Spleen (tissue), 11 donors: ENCODE data around the gene TMEM131. TPM values are rescaled to one million over a fixed set of nuclear protein-coding genes. Genes with fewer than 3 reads are reported as not detected.

Source experiments
- DNase-seq: peaks from one replicate; pipeline ENCODE4 v3.0.0-alpha.2; 2020
- H3K27ac ChIP-seq, 8 donors: fragments of 200-600 bp; sonication (generic) in 7 of 8; 1 replicate in 4 of 8; 2 replicates in 4 of 8; pipeline versions ENCODE4 v1.5.0 to v1.8.0; 2016 to 2021; ENCODE audit warnings: inconsistent platforms in 4 of 8, mild to moderate bottlenecking in 4 of 8, moderate library complexity in 1 of 8
- H3K27me3 ChIP-seq, 7 donors: fragments of 200-600 bp; sonication (generic) in 6 of 7; replicated peaks in 1 of 7; 1 replicate in 4 of 7; 2 replicates in 3 of 7; pipeline versions ENCODE4 v1.5.0 to v1.8.0; 2016 to 2021; ENCODE audit warnings: inconsistent platforms in 3 of 7, mild to moderate bottlenecking in 1 of 7
- H3K36me3 ChIP-seq, 6 donors: fragments of 200-600 bp; sonication (generic) in 5 of 6; 1 replicate in 4 of 6; 2 replicates in 2 of 6; pipeline versions ENCODE4 v1.5.0 to v1.8.0; 2016 to 2021; ENCODE audit warnings: inconsistent platforms in 2 of 6
- H3K4me1 ChIP-seq, 6 donors: fragments of 200-600 bp; sonication (generic) in 5 of 6; 1 replicate in 3 of 6; 2 replicates in 3 of 6; pipeline versions ENCODE4 v1.5.0 to v1.8.0; 2016 to 2021; ENCODE audit warnings: inconsistent platforms in 3 of 6
- H3K4me3 ChIP-seq, 8 donors: fragments of 200-600 bp; sonication (generic) in 7 of 8; 1 replicate in 4 of 8; 2 replicates in 4 of 8; pipeline versions ENCODE4 v1.5.0 to v1.8.0; 2016 to 2021; ENCODE audit warnings: inconsistent platforms in 4 of 8, mild to moderate bottlenecking in 4 of 8, moderate library complexity in 2 of 8
- H3K9me3 ChIP-seq, 8 donors: fragments of 200-600 bp; sonication (generic) in 7 of 8; 1 replicate in 4 of 8; 2 replicates in 4 of 8; pipeline versions ENCODE4 v1.5.0 to v1.8.0; 2016 to 2021; ENCODE audit warnings: inconsistent platforms in 4 of 8
- POLR2A ChIP-seq, 3 donors: fragments of 450-650 bp; IDR thresholded peaks; one replicate each; pipeline ENCODE4 v1.5.1; 2017; ENCODE audit warnings: antibody characterized with exemption in 3 of 3, mild to moderate bottlenecking in 1 of 3
- POLR2AphosphoS5 ChIP-seq, 3 donors: sonication (generic); formaldehyde crosslinking; IDR thresholded peaks; one replicate each; pipeline ENCODE4 v1.5.1; 2017; ENCODE audit warnings: antibody characterized with exemption in 3 of 3
- WGBS, 5 donors: extraction: QIAGEN DNeasy Blood & Tissue Kit in 3 of 5; methylation state at CpG; one replicate each; pipeline versions ENCODE4 v1.1.5 to v1.1.7; 2013 to 2018; 5-methylcytosine and 5-hydroxymethylcytosine counted together
- intact Hi-C: fragments of 100-400 bp; cut with DNase I; formaldehyde crosslinking; loops from one replicate; pipeline ENCODE4 v1.15.0; 2023; ENCODE audit warnings: low total_unique reads
- polyA plus RNA-seq, 3 donors: library from polyadenylated mRNA; stranded (reverse); fragments of 200-250 nt; gene quantifications; one replicate each; pipeline ENCODE4 v1.2.1, GENCODE V29; 2013
- total RNA-seq, 7 donors: library from RNA; depleted of rRNA in 3 of 7; stranded (reverse); fragments of >200 nt in 3 of 7; fragmentation: NEBNext Ultra II Directional in 4 of 7; extraction: Animal tissue kit (Norgen Biotek cat#: 25700) in 4 of 7; gene quantifications; one replicate each; pipeline versions ENCODE4 v1.1.0 to v1.2.1, GENCODE V29; 2016 to 2021
- TF ChIP-seq, protein P1 (sequence below), 11 experiments: fragments of 200-600 bp in 7 of 11; fragments of 450-650 bp in 4 of 11; sonication (generic) in 4 of 11; IDR thresholded peaks in 8 of 11; conservative IDR thresholded peaks in 3 of 11; 1 replicate in 7 of 11; 2 replicates in 4 of 11; pipeline versions ENCODE4 v1.4.0 to v1.8.0; 2016 to 2021; ENCODE audit warnings: antibody characterized with exemption in 11 of 11, inconsistent platforms in 4 of 11, mild to moderate bottlenecking in 1 of 11
- donor health status: healthy with polysubstance abuse.
- donor health status: DM: no; HTN: no; CAD: no; lungs with moderate emphysema.
- donor health status: DM: no; HTN: no; CAD: no.
- donor health status: Bipolar disorder and iron deficiency.
- donor health status: healthy.
- donor health status: DM: no; HTN: no; CAD: no.
- donor health status: DM: yes; HTN: yes; CAD: no.

The TMEM131 gene
- total and polyA plus RNA-seq, 10 donors = 9.2 to 74.0 (median 61.6) TPM

- no peaks in the 10 kb centered on the region for H3K9me3 ChIP-seq
- no peak for DNase-seq
- no peaks in the 10 kb centered on the region for H3K27me3 ChIP-seq
- TF ChIP-seq POLR2A (IDR thresholded peaks at IDR 0.05) (no peak), POLR2AphosphoS5 (IDR thresholded peaks at IDR 0.05) (no peak)
- TF ChIP-seq, protein P1, sequence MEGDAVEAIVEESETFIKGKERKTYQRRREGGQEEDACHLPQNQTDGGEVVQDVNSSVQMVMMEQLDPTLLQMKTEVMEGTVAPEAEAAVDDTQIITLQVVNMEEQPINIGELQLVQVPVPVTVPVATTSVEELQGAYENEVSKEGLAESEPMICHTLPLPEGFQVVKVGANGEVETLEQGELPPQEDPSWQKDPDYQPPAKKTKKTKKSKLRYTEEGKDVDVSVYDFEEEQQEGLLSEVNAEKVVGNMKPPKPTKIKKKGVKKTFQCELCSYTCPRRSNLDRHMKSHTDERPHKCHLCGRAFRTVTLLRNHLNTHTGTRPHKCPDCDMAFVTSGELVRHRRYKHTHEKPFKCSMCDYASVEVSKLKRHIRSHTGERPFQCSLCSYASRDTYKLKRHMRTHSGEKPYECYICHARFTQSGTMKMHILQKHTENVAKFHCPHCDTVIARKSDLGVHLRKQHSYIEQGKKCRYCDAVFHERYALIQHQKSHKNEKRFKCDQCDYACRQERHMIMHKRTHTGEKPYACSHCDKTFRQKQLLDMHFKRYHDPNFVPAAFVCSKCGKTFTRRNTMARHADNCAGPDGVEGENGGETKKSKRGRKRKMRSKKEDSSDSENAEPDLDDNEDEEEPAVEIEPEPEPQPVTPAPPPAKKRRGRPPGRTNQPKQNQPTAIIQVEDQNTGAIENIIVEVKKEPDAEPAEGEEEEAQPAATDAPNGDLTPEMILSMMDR (IDR thresholded peaks at IDR 0.05 in 8 of 11, conservative IDR thresholded peaks at IDR 0.05 in 3 of 11) = no peak
- H3K36me3 ChIP-seq = no peaks in the 10 kb centered on the region
- H3K4me3 ChIP-seq = no peak overlapping the region
- intact Hi-C loops = no loop called here
- H3K4me1 ChIP-seq = peaks cover 18 to 48% (median 37%) of the 10 kb centered on the region in 6 donors
- no peak overlapping the region for H3K27ac ChIP-seq
- WGBS, 5 donors = 93 to 96% (median 94%) methylated on average over 12 of the region's 12 CpGs
Measured at GRCh38 chr2:98028931-98029717, 33.4 kb upstream of the TMEM131 start.

DNA sequence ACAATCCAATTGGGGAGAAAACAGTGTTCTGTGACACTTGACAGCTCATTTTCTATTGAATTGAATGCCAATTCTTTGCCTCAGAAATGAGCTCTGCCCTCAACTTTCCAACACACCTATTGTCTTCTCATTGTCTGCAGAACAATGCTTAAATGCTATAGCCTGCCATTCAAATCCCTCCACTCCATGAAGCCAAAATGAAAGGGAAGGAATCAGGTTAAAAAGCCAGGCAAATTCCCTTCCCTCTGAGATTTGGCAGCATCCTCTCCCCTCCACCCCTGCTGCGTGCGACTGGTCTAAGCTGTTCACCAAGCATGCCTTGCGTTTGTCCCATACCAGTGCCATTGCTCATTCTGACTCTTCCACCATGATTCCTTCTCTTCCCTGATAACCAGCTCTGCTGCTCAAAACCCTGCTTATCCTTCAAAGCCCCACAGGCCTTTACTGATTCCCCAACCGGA, 32.4 kb upstream of the TMEM131 start:
- Histone ChIP-seq H3K9me3 (no peaks in the 10 kb centered on the region), H3K4me1 (peaks cover 18 to 48% (median 37%) of the 10 kb centered on the region in 6 donors), H3K27ac (peak overlapping the region in 5 of 8 donors; percentile 17 to 70 (median 62)), H3K4me3 (peak overlapping the region in 1 of 8 donors; percentile 35), H3K27me3 (no peaks in the 10 kb centered on the region), H3K36me3 (no peaks in the 10 kb centered on the region)
- no peak for DNase-seq
- no peak for TF ChIP-seq POLR2A (IDR thresholded peaks at IDR 0.05)
- 88 to 93% (median 91%) methylated on average over 4 of the region's 4 CpGs for WGBS, 5 donors
- intact Hi-C loops = no loop called here

DNA sequence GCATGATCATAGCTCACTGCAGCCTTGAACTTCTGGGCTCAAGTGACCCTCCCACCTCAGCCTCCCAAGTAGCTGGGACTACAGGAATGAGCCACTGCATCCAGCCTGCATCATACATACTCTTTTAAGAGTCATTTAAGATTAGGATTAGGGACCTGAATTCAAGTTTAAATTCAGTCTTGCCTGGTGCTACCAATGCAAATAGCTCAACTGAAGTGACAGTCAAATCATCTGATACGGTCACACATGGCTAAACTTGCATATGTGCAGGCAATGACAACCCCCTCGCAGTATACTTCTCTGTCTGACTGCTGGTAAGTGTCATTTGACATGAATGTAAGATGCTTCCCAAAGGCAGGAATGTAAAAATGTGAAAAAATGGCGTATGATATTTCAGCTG, 31.8 kb upstream of the TMEM131 start:
- DNase-seq = no peak
- Histone ChIP-seq H3K4me1 (peaks cover 18 to 48% (median 37%) of the 10 kb centered on the region in 6 donors), H3K27me3 (no peaks in the 10 kb centered on the region), H3K27ac (peak overlapping the region in 5 of 8 donors; percentile 17 to 70 (median 62)), H3K4me3 (peak overlapping the region in 1 of 8 donors; percentile 35), H3K9me3 (no peaks in the 10 kb centered on the region), H3K36me3 (no peaks in the 10 kb centered on the region)
- WGBS, 5 donors = 63 to 78% (median 65%) methylated on average over 3 of the region's 3 CpGs
- intact Hi-C loops = no loop called here
- TF ChIP-seq, protein P1 (IDR thresholded peaks at IDR 0.05 in 8 of 11, conservative IDR thresholded peaks at IDR 0.05 in 3 of 11) = no peak
- TF ChIP-seq POLR2AphosphoS5 (IDR thresholded peaks at IDR 0.05) = peak in 1 of 3 donors; percentile 33

GRCh38 chr2:98026927-98027522, 31.3 kb upstream of the TMEM131 start:
- intact Hi-C loops = no loop called here
- H3K4me1 ChIP-seq = peaks cover 18 to 48% (median 37%) of the 10 kb centered on the region in 6 donors
- no peaks in the 10 kb centered on the region for H3K36me3 ChIP-seq
- no peaks in the 10 kb centered on the region for H3K9me3 ChIP-seq
- no peak for DNase-seq
- H3K27me3 ChIP-seq = no peaks in the 10 kb centered on the region
- WGBS, 5 donors = 8 to 25% (median 12%) methylated on average over 2 of the region's 2 CpGs
- H3K4me3 ChIP-seq = peak overlapping the region in 1 of 8 donors; percentile 43
- no peak for TF ChIP-seq POLR2A (IDR thresholded peaks at IDR 0.05)
- no peak for TF ChIP-seq POLR2AphosphoS5 (IDR thresholded peaks at IDR 0.05)
- TF ChIP-seq, protein P1 (IDR thresholded peaks at IDR 0.05 in 8 of 11, conservative IDR thresholded peaks at IDR 0.05 in 3 of 11) = no peak
- H3K27ac ChIP-seq = peak overlapping the region in 6 of 8 donors; percentile 5 to 70 (median 54)
